Inflammatory macrophage treated with lipopolysaccharide for 4 hours (primary cell): ENCODE data around the gene RBM15.

Experiments
- DNase-seq: peaks from one replicate; pipeline ENCODE4 v3.0.0-alpha.2; 2020

Gene RBM15

DNA sequence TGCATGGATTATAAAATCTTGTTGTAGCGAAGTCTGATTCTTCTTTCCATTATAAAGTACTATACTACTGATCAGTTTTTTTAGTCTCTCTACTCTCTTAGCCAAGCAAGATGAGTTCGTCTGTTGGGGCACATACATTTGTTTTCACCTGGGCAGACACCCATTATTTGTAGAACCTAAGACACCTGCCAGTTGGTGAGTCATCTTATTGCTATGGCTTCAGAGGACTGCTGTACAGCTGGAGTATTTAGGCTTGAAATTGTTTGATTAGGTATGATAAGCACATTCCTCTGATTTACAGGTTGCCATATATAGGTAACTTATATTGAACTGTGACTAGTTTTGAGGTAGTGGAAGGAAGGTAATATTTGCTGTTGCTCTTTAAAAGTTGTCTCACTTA lies 17.2 kb downstream of the RBM15 start:
- DNase-seq: no peak

- DNase-seq: peak; percentile 52
Measured at GRCh38 chr1:110360431-110360830, 21.3 kb downstream of the RBM15 start.

DNA sequence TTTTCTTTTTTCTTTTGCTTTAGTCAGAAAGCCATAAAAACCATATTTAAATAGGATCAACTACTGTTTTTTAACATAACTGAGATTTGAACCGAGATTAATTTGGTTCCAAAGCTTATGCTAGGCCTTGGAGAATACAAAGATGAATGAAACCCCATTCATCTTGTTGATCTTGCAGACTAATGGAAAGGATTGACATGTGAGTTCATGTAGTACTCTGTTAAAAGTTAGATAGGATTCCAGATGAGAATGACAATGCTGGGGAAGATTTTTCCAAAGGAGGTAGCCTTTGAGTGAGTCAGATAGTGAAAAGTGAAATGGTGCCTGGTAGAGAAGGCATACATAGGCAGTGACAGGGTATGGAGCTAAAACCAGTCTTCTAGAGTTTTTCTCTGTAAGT lies 22.7 kb downstream of the RBM15 start:
- DNase-seq: no peak

GRCh38 chr1:110364221-110364620 lies 25.0 kb downstream of the RBM15 start:
- no peak for DNase-seq

DNA sequence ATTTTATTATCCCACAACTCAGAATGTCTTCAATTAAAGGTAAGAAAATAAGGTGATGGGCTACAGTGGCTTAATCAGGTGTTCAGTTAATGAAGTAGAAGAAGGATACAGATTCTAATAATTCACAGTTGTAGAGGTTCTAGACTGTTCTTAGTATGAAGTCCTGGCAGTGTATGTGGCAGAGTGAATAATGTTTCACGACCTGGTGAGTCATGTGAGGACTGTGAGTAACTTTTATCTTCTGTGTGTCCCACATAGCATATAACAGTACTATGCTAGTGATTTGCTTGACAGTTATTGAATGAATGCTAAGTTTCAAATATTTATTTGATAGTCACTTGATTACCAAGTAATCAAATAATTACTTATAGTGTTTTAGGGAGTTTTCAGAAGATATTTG lies 31.6 kb downstream of the RBM15 start:
- DNase-seq: no peak

DNA sequence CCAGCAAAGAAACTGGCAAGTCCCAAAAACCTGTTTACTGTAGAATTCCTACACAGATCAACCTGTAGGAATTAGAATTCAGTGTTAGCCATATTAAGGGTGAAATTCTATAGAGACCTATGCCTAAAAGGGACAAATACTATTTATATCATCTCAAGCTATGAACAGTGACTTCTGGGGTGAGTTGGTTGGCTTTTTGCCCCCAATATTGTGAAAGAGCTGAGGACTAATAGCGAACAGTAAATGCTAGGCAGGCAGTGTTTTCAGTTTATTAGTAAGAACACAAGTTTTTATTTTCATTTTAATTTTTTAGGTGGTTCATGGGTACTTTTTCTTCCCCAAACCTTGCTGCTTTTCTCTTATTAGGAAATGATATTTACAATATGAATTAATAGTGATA lies 36.3 kb downstream of the RBM15 start:
- DNase-seq: no peak

DNA sequence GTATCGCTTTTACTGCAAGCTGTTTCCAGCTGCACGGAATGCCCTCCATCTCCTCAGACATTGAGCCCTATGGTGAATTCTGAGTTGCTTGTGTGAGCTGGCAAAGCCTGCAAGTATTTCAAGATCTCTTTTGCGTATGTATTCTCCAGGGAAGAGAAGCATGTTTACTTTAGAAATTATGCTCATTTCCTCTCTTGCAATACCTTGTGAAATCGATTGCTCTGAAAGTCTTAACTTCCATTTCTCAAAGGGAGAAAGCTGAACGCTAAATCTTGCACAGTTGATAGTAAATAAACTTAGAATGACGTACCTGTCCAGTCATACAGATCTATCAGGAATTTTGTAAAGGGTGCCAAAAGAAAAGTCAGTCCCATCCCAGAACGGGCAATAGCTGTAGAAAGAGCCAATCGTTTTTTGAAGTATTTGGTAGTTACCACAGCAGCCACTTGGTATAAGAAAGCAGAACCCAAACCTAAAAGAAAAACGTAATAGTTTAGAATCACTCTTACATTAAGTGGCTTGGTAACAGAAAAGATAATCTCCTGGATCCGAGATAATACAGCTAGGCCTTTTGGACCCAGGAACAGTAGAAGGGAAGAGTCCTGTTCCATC lies 41.6 kb downstream of the RBM15 start:
- peak; percentile 84 for DNase-seq

- DNase-seq: peak; percentile 19
Measured at GRCh38 chr1:110383251-110383990, 44.2 kb downstream of the RBM15 start.

- no peak for DNase-seq
Measured at GRCh38 chr1:110384581-110385321, 45.6 kb downstream of the RBM15 start.

DNA sequence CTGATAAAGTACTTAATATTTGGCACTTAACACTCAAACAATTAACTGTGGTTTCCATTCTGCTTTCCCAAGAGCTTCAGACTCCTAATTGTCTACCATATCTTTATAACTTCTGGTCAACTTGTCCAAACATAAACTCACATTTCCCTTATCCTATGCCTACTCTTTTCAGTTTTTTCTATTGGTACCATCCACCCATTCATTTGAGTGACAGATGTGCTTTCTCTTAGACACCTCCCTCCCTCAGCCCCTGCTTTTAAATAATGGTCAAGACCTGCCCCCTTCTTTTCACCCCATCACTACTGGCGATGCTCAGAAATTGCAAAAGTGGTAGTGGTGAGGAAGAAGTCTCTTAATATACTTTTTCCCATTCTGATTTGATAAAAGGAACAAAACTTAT lies 46.2 kb downstream of the RBM15 start:
- DNase-seq: no peak

DNA sequence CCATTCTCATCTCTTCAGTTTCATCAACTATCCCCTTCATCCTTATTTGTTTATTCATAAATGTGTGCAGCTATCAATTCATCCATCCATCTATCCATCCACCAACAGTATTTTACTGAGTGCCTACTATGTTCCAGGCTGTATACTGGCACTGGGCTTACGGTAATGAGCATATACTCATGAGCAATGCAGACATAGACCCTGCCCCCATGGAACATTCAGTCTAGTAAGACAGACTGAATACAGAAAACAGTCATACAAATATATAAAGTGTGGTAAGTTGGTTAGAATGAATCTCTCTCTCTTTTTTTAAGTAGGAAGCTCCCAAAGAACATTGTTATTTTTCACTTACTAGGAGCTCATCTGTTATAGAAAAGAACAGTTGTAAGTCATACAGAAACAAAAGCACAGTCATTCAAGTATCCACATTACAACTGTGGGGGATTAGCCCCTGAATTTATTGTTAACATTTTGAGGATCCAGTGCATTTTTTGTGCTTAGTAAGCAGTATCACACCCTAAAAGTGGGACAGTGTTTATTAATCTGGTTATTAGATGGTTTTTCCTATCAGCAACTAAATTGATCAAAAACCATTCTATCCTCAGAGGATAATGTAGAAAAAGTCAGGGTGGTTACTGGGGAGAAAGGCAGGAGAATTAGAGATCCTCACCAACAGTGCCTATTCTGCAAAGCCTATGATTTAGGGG lies 48.0 kb downstream of the RBM15 start:
- no peak for DNase-seq

GRCh38 chr1:110390096-110390495 lies 50.9 kb downstream of the RBM15 start:
- DNase-seq: no peak

DNA sequence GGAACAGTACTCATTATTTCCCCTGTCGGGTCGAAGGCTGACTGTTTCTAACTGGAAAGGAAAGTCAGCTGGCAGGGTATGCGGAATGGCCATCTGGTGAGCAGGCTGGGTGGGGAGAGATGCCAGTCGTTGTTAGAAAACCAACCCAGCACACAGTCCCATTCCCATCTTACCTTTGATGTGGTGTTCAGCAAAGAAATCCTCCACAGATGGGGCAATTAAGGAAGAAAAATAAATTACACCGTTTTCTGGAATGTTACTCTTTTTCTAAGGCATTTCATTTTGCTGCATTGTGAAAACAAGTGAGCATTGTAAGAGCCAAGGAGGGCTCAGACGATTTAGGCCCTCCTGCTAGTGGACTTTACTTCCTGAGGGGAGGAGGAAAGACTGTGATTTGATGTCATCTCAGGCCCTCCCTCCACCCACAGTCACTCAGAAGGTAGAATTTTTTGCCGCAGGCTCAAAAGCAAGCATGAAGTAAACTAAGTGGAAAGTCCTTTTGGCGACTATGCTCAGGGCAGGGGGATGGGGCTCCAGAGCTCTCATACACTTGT lies 51.6 kb downstream of the RBM15 start, which contains the start of gene SLC16A4:
Gene SLC16A4 (minus strand): TSS at position 335 of the 554 bp plus-strand sequence. CDS start 1,703 bp downstream, outside the sequence.
- DNase-seq: no peak

DNA sequence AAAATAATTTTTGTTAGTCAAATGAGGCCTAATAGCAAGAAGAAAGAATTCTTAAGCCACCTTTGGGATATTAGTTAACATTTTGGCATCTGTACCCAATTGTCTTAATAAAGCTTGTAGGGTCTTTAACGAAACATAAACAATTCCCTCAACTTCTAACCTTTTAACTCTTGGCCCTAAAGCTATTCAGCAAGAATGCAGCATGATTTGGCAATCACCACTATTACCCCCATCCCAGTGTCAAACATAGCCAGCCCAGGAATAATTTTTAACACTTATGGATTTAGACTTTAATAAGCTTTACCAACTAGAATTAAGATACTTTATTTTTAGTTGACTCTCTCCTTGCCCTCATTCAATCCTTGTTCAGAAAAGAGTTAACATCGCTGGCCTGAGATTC lies 54.1 kb downstream of the RBM15 start:
- DNase-seq: no peak

- DNase-seq: no peak
Measured at GRCh38 chr1:110393691-110394492, 54.7 kb downstream of the RBM15 start.

DNA sequence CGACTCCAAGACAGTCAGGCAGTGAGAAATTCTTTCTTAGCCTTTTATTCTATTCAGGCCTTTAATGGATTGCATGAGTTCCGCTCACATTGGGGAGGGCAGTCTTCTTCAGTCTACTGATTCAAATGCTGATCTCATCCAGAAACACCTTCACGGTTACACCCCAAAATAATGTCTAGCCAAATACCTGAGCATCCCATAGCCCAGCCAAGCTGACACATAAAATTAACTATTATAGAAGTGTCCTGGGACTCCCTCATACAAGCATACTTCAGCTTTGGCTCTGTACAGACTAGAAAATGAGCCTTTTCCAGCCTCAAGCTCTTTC lies 55.3 kb downstream of the RBM15 start:
- DNase-seq: no peak
